Esophagus mucosa (tissue), 1 donor: ENCODE measurements around the gene CALM1. TPM values are rescaled to one million over a fixed set of nuclear protein-coding genes. Genes with fewer than 3 reads are reported as not detected.
A peak's percentile ranks its signal among the peaks of the same experiment; 100 is the strongest.
"Not testable (repeated sequence)": the region's sequence is repeated elsewhere in the genome, so short reads cannot be mapped to it uniquely, and the experiment has no call there.

ENCODE experiments used
- ATAC-seq: fragments of 200-7000 bp; cut with Tn5 transposase; one replicate; pipeline ENCODE4 v1.9.1; 2020
- total RNA-seq: library from RNA; stranded (reverse); gene quantifications from one replicate; pipeline ENCODE4 v1.2.4, GENCODE V29; 2023
- donor health status: DM: yes; HTN: yes; CAD: no.

Gene CALM1
- total RNA-seq, 1 donor from 2014 or later: 420 TPM

DNA sequence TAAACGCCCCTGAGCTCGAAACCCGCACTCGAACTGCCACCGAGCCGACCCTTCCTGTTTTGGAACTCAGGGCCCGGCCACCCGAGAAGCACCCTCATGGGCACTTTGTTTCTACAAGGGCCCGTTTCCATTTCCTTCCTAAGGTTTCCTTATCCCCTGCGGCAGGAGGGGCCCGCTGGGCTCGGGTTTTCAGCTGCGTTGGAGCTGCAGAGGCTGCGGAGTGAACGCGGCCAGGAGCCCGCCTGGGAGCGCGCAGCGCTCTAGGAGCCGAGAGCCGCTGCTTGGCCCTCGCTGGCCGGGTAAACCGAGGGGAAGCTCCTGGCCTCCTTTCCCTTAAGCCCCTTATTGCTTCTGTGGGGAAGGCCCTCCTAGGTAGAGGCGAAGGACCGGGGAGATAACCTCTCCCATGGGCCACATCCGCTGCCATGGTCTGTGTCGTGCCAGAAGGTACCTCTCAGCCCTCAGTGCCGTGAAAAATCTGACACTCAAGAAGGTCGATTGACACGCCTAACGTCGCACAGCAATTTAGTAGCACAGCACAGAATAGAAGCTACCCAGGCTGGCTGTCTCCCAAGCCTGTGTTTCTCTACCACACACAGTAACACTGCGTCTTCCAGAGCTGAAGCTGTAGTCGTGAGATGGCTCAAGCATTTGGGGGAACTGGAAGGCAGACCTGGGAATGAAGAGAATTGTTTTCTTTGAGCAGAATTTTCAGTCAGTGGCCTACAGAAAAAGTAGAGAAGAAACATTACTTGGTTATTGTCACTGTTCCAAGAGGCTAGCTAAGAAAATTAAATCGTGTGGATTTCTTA lies 12.9 kb upstream of the CALM1 start:
- peak; percentile 19 for ATAC-seq

DNA sequence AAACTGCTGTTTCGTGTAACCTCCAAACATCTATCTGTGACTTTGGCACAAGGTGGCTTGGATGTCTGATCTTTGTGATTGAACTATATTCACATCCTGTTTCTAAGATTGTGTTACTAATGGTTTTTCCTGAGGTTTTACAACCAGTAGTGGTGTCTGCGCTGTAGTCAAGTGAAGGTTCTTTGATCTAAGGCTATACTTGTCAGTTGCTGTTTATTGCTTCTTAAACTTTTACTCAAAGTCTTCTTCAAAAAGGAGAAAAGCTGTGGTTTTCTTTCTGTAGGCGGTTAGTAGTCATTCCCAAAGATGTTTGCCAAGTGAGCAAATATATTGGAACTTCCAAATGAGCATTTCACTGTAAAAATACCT lies 12.3 kb upstream of the CALM1 start:
- ATAC-seq: no peak

- no peak for ATAC-seq
Measured at GRCh38 chr14:90386321-90386720, 10.5 kb upstream of the CALM1 start.

GRCh38 chr14:90387206-90387760 lies 9.5 kb upstream of the CALM1 start:
- no peak for ATAC-seq

GRCh38 chr14:90388437-90388836 lies 8.4 kb upstream of the CALM1 start:
- peak; percentile 75 for ATAC-seq

GRCh38 chr14:90388982-90389381 lies 7.8 kb upstream of the CALM1 start:
- ATAC-seq: no peak

- ATAC-seq: no peak
Measured at GRCh38 chr14:90393966-90394365, 2.9 kb upstream of the CALM1 start.

- ATAC-seq: not testable (repeated sequence)
Measured at GRCh38 chr14:90394782-90395181, 2.0 kb upstream of the CALM1 start.

DNA sequence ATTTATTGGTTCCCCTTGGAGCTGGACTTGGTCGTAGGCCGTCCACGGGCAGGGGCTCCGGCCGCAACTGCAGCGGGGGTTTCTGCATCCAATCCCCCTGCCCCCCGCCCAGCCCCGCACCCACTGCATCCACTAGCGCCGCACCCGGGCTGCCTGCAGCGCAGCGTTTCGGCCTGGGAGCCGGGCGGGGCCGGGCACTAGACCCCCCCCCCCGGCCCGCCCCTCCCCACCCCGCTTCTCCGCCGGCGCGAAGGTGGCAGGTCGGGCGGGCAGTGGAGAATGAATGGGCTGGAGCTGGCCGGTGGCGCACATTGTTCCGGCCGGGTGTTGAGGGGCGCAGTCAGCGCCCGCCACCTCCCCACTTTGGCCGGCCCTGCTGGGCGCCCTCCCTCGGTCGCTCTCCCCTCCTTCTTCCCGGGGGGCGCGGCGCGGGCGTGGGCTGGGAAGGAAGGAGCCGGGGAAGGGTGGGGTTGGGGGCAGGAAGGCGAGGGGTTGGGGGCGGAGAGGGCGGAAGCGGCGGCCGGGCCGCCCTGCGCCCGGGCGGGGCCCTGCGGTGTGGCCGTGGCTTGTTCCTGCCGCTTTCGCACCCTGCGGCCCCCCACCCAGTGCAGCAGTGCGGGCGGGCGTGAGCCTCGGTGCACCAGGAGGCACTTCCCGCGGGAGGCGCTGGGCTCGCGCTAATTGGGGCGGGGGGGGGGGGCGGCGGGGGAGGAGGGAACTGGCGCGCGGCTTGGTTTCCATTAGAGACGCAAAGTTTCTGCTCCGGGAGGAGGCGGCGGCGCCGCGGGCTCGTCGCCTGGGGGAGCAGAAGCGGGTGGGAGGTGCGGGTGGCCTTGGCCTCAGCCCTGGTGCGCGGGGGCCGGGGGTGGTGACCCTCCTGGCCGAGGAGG lies 841 bp downstream of the CALM1 start:
- ATAC-seq: peak; percentile 65

DNA sequence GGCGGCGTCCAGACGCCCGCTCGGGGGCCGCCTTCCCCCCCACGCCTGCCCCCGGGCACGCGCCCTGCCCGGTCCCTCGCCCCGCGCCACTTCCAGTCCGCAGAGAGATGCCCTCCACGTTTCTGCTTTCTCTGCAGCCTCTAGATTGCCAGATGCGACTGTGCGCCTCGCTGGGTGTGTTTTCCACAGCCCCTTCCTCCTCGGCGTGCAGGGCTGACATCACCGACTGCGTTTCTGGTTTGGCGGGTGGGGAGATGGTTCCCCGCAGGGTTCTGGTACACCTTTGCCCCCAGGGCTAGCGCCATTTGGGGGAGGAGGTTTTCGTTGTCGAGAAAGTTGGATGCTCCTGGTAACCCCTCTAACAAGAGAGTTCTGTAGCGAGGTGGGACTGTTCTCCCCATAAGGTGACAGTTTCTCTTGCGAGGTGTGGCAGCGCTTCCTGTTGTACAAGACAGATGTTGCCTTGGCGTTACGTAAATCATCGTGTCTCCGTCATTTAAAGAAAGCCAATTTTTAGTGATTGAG lies 1.5 kb downstream of the CALM1 start:
- peak; percentile 33 for ATAC-seq

- no peak for ATAC-seq
Measured at GRCh38 chr14:90398841-90399540, 2.2 kb downstream of the CALM1 start.

GRCh38 chr14:90399541-90400444 lies 3.0 kb downstream of the CALM1 start:
- peak; percentile 67 for ATAC-seq

GRCh38 chr14:90400904-90401561 lies 4.2 kb downstream of the CALM1 start:
- no peak for ATAC-seq

- no peak for ATAC-seq
Measured at GRCh38 chr14:90402016-90402415, 5.2 kb downstream of the CALM1 start.

DNA sequence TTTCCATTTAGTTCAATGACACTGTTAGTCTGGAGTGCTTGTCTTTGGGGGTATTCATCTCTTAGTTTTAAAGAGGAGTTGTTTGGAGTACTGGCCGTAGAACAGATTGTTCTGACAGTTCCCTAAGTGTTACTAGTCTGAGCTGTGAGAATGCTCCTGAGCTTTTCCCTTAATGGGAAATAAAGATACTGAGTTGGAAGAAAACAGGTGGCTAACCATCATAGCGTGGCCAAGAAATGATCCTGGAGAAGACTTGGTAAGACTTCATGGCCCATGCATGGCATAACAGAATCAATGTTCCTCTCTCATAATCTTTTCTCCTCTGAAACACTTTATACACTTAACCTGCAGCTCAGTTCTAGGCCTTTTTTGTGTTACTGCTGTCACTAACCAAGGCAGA lies 6.2 kb downstream of the CALM1 start:
- ATAC-seq: no peak

GRCh38 chr14:90405101-90405500 lies 8.3 kb downstream of the CALM1 start:
- no peak for ATAC-seq

GRCh38 chr14:90405755-90406154 lies 8.9 kb downstream of the CALM1 start:
- no peak for ATAC-seq

- no peak for ATAC-seq
Measured at GRCh38 chr14:90406384-90406798, 9.6 kb downstream of the CALM1 start.

DNA sequence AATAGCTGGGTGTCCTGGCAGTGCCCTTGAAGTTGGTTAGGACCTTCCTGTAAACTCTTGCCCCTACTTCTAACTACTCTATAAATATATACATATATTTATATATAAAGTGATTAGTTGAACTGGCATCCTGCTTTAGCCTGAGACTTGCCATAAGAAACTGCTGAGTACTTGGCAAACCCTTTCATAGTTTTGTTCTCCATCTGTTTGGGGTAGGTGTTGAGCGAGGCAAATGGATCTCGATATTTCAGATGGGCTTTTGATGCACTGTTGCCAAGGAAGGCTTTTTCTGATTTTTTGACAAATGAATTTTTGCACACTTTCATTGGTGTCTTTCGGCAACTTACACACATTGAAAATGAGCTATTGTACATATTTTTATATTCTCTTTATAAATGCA lies 10.4 kb downstream of the CALM1 start:
- no peak for ATAC-seq

DNA sequence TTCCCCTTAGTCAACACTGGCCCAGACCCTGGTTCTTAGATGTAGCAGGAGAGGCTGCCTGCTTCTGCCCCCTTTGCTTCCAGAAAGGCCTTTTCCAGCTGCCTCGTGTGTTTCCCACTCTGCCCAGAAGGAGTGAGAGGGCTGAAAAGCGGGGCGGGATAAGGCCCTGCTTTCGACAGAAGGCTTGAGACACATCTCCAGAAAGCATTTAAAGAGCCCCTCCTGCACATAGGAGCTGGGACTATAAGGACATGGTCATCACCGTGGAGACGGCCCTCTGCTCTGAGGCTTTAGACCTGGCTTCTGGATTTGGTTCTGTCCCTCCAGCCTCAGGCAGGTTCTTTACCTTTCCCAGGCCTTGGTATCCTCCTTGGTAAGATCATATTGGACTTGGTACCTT lies 11.9 kb downstream of the CALM1 start:
- ATAC-seq: peak; percentile 15

DNA sequence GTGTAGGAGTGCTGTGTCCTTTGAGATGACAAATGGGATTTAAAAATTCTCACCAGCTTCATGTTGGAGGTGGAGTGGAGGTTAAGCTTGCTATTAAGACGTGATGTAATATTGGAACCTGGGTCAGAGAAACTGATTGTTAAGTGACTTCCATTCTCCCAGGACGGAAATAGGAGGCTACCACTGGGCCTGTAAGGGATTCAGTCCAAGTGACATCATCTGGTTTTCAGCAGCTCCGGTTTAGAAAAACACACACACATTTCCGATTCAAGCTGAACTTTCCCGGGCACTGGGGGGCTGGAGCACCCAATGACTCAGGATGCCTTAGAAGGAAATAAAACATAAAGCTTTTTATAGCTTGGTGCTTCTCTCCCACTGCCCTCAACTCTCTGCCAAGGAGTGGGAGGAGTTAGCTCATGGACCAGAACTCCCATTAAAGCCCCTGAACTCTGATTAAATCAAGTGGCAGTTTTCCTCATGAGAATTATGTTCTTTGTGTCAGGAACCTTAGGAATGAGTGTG lies 12.4 kb downstream of the CALM1 start:
- peak; percentile 67 for ATAC-seq
